ENCODE measurements around the gene TP53TG3C.
"Not testable (repeated sequence)": the region's sequence is repeated elsewhere in the genome, so short reads cannot be mapped to it uniquely, and the experiment has no call there.

TP53TG3C gene

GRCh38 chr16:33193926-33194325, at the start of gene TP53TG3C:
Gene TP53TG3C, plus strand, starts transcription at chr16:33194226. Its CDS starts 68 bp downstream, at chr16:33194294.
- DNase-seq = not testable (repeated sequence)

Measured in CD4-positive, alpha-beta T cell treated with Interleukin-21 for 1 hour (primary cell).